IMR-90 (cell line): ENCODE measurements around the gene SLC18A2. TPM values are rescaled to one million over a fixed set of nuclear protein-coding genes. Genes with fewer than 3 reads are reported as not detected.

Source experiments
- ATAC-seq: fragments of 200-7000 bp; cut with Tn5 transposase; 2 replicates; pipeline ENCODE4 v1.9.1; 2020; ENCODE audit warnings: low read depth, mild to moderate bottlenecking, moderate library complexity
- BruUV-seq: library from RNA; stranded (reverse); fragments of 400-500 nt; replicated peaks from 2 replicates; lab custom pipeline; 2021; lab: Mats Ljungman, UMichigan
- CTCF ChIA-PET: fragments of 300-600 bp; formaldehyde crosslinking; extraction: SDS; loops from one replicate; lab custom pipeline; 2021; ENCODE audit warnings: antibody characterized with exemption; lab: Yijun Ruan, JAX
- POLR2A ChIA-PET: fragments of 300-600 bp; sonication (Branson Sonifier 250); formaldehyde crosslinking; loops from one replicate; lab custom pipeline; 2022; ENCODE audit warnings: antibody characterized with exemption; ENCODE audit not compliant: unreplicated experiment; lab: Charles Lee
- DNase-seq: peaks from one replicate; pipeline ENCODE4 v3.0.0; 2013
- H2AFZ ChIP-seq: replicated peaks from 2 replicates; pipeline ENCODE3; 2013; ENCODE audit warnings: low read length, mild to moderate bottlenecking; ENCODE audit not compliant: poor library complexity
- H2AK5ac ChIP-seq: 2 replicates; pipeline ENCODE4 v1.6.1; 2013; ENCODE audit warnings: low read depth, low read length, inconsistent platforms
- H2AK9ac ChIP-seq: replicated peaks from 2 replicates; pipeline ENCODE3; 2013; ENCODE audit warnings: mild to moderate bottlenecking, low read depth, low read length, moderate library complexity; ENCODE audit not compliant: poor library complexity
- H2BK120ac ChIP-seq: 2 replicates; pipeline ENCODE4 v1.6.1; 2013; ENCODE audit warnings: low read depth, low read length, inconsistent platforms
- H2BK15ac ChIP-seq: 3 replicates; pipeline ENCODE4 v1.6.1; 2013; ENCODE audit warnings: low read depth, low read length, inconsistent platforms
- H2BK20ac ChIP-seq: 2 replicates; pipeline ENCODE4 v1.6.1; 2013; ENCODE audit warnings: low read depth, mild to moderate bottlenecking, inconsistent platforms, low read length, moderate library complexity
- H2BK5ac ChIP-seq: 2 replicates; pipeline ENCODE4 v1.6.1; 2013; ENCODE audit warnings: mild to moderate bottlenecking, low read depth, low read length, inconsistent platforms; ENCODE audit not compliant: poor library complexity, severe bottlenecking
- H3K14ac ChIP-seq: replicated peaks from 2 replicates; pipeline ENCODE4 v1.6.1; 2013; ENCODE audit warnings: low read depth, low read length, inconsistent platforms
- H3K18ac ChIP-seq: 2 replicates; pipeline ENCODE4 v1.6.1; 2013; ENCODE audit warnings: low read depth, low read length, control low read depth
- H3K23ac ChIP-seq: 2 replicates; pipeline ENCODE4 v1.6.1; 2013; ENCODE audit warnings: low read depth, low read length, inconsistent platforms
- H3K27ac ChIP-seq: 2 replicates; pipeline ENCODE4 v1.5.1; 2013; ENCODE audit warnings: mild to moderate bottlenecking, control low read depth, low read length; ENCODE audit not compliant: insufficient read depth
- H3K27me3 ChIP-seq: 2 replicates; pipeline ENCODE4 v1.6.1; 2013; ENCODE audit warnings: low read length; ENCODE audit not compliant: control insufficient read depth, insufficient read depth
- H3K36me3 ChIP-seq: 2 replicates; pipeline ENCODE4 v1.6.1; 2013; ENCODE audit warnings: low read length, mixed read lengths; ENCODE audit not compliant: control insufficient read depth, insufficient read depth
- H3K4ac ChIP-seq: 2 replicates; pipeline ENCODE4 v1.6.1; 2013; ENCODE audit warnings: low read depth, low read length, inconsistent platforms
- H3K4me1 ChIP-seq: 2 replicates; pipeline ENCODE4 v1.6.1; 2013; ENCODE audit warnings: low read length, mixed read lengths; ENCODE audit not compliant: control insufficient read depth, insufficient read depth
- H3K4me2 ChIP-seq: 2 replicates; pipeline ENCODE4 v1.6.1; 2013; ENCODE audit warnings: low read depth, mild to moderate bottlenecking, control low read depth, low read length, moderate library complexity
- H3K4me3 ChIP-seq: 2 replicates; pipeline ENCODE4 v1.5.1; 2013; ENCODE audit warnings: low read depth, mild to moderate bottlenecking, control low read depth, low read length, moderate library complexity; ENCODE audit not compliant: insufficient read depth
- H3K56ac ChIP-seq: 2 replicates; pipeline ENCODE4 v1.6.1; 2013; ENCODE audit warnings: low read length, inconsistent platforms; ENCODE audit not compliant: insufficient read depth; ENCODE audit errors: extremely low read depth
- H3K79me1 ChIP-seq, 2 experiments: 2 replicates each; pipeline ENCODE4 v1.6.1; 2013; ENCODE audit warnings: low read length in 2 of 2, inconsistent platforms in 1 of 2, low read depth in 1 of 2
- H3K9ac ChIP-seq: 2 replicates; pipeline ENCODE4 v1.6.1; 2013; ENCODE audit warnings: low read depth, low read length, control low read depth
- H3K9me1 ChIP-seq: 2 replicates; pipeline ENCODE4 v1.6.1; 2013; ENCODE audit warnings: low read length, inconsistent platforms; ENCODE audit not compliant: insufficient read depth
- H3K9me3 ChIP-seq: 2 replicates; pipeline ENCODE4 v1.6.1; 2013; ENCODE audit warnings: low read length; ENCODE audit not compliant: control insufficient read depth, insufficient read depth
- H4K20me1 ChIP-seq: 2 replicates; pipeline ENCODE4 v1.6.1; 2013; ENCODE audit warnings: low read length, inconsistent platforms; ENCODE audit not compliant: insufficient read depth
- H4K5ac ChIP-seq: 2 replicates; pipeline ENCODE4 v1.6.1; 2013; ENCODE audit warnings: mild to moderate bottlenecking, low read depth, low read length, control low read depth
- H4K8ac ChIP-seq, 2 experiments: 2 replicates each; pipeline ENCODE4 v1.6.1; 2013; ENCODE audit warnings: low read depth in 2 of 2, low read length in 2 of 2, control low read depth in 1 of 2, inconsistent platforms in 1 of 2
- H4K91ac ChIP-seq: 2 replicates; pipeline ENCODE4 v1.6.1; 2013; ENCODE audit warnings: low read depth, low read length, inconsistent platforms; ENCODE audit not compliant: insufficient read depth
- BHLHE40 ChIP-seq: fragments of 150-350 bp; IDR thresholded peaks from 2 replicates; pipeline ENCODE4 v1.6.1; 2016; ENCODE audit warnings: mild to moderate bottlenecking, low read depth, low read length
- ELK1 ChIP-seq: fragments of 150-350 bp; IDR thresholded peaks from 2 replicates; pipeline ENCODE4 v1.6.1; 2016; ENCODE audit warnings: low read depth, mild to moderate bottlenecking, low read length, moderate library complexity, borderline replicate concordance
- FOS ChIP-seq: fragments of 150-350 bp; IDR thresholded peaks from 2 replicates; pipeline ENCODE4 v1.6.1; 2016; ENCODE audit warnings: low read depth, low read length
- MAFK ChIP-seq: IDR thresholded peaks from 2 replicates; pipeline ENCODE4 v1.6.1; 2012; ENCODE audit warnings: low read depth, low read length, improper control_type of control experiment
- MXI1 ChIP-seq: IDR thresholded peaks from 2 replicates; pipeline ENCODE4 v1.6.1; 2012; ENCODE audit warnings: low read depth, mild to moderate bottlenecking, low read length, moderate library complexity, borderline replicate concordance
- NFE2L2 ChIP-seq: fragments of 150-350 bp; IDR thresholded peaks from 2 replicates; pipeline ENCODE4 v1.6.1; 2016; ENCODE audit warnings: low read depth, mild to moderate bottlenecking, low read length
- RCOR1 ChIP-seq: IDR thresholded peaks from 2 replicates; pipeline ENCODE4 v1.6.1; 2012; ENCODE audit warnings: mild to moderate bottlenecking, low read length, improper control_type of control experiment; ENCODE audit not compliant: insufficient replicate concordance
- RFX5 ChIP-seq: IDR thresholded peaks from 2 replicates; pipeline ENCODE4 v1.8.0; 2012; ENCODE audit warnings: low read depth, mild to moderate bottlenecking, low read length, moderate library complexity
- SMC3 ChIP-seq: fragments of 150-350 bp; IDR thresholded peaks from 2 replicates; pipeline ENCODE4 v1.6.1; 2016; ENCODE audit warnings: low read depth, mild to moderate bottlenecking, antibody characterized with exemption, low read length, moderate library complexity
- WGBS, 2 experiments: methylation state at CpG; one replicate each; pipeline versions ENCODE4 v1.1.5 to v1.1.7; 2013; ENCODE audit warnings: missing lambda C conversion rate in 2 of 2; ENCODE audit not compliant: insufficient read length in 1 of 2; ENCODE audit errors: extremely low coverage in 2 of 2; 5-methylcytosine and 5-hydroxymethylcytosine counted together
- dilution Hi-C: fragments of 300-500 bp; cut with HindIII; formaldehyde crosslinking; loops from one replicate; pipeline ENCODE4 v1.14.3; 2018; ENCODE audit warnings: low sequenced_read_pairs; ENCODE audit not compliant: unreplicated experiment
- in situ Hi-C: fragments of 300-500 bp; cut with MboI; formaldehyde crosslinking; loops from 3 replicates; pipeline ENCODE4 v1.14.3; 2019; ENCODE audit warnings: low sequenced_read_pairs, inconsistent platforms, mixed read lengths
- intact Hi-C: fragments of 100-400 bp; cut with micrococcal nuclease; formaldehyde crosslinking; loops from 2 replicates; pipeline ENCODE4 v1.10.0; 2022
- polyA plus RNA-seq, 3 experiments: library from polyadenylated mRNA; depleted of rRNA; stranded (reverse); fragments of >200 nt; gene quantifications; 2 replicates each; pipeline ENCODE4 v1.2.3, GENCODE V29; 2012; ENCODE audit warnings: low replicate concordance in 1 of 3
- total RNA-seq: library from RNA; depleted of rRNA; stranded (reverse); fragments of >200 nt; gene quantifications from 2 replicates; pipeline ENCODE4 v1.2.3, GENCODE V29; 2012
- TF ChIP-seq, protein P1 (sequence below): fragments of 150-350 bp; IDR thresholded peaks from 2 replicates; pipeline ENCODE4 v1.6.1; 2017; ENCODE audit warnings: mild to moderate bottlenecking, antibody characterized with exemption, low read length, low read depth

Gene SLC18A2
- total and polyA plus RNA-seq, 2 of the 4 experiments (the other 2 are of a cell fraction) = not detected

DNA sequence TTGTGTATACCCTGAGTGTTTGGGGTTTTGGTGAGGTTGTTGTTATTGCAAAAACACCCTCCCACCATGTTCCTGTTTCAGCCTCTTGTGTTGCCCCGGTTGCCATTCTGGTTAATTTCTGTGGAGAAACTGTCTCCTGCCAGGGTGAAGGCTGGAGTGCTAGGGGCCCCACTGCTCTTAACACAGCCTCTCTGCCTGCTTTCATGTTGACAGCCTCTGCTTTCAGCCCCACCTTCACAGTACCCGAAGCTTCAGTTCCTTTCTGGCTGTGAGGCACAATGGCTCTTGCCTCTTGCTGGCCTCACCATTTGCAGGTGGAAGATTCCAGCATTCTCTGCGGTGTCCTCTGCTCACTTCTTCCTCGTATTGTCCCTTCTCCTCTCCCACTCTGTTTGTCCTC is 19.2 kb downstream of the SLC18A2 start:
- in situ Hi-C loops = no loop called here
- Histone ChIP-seq H2BK20ac (no peak overlapping the region), H3K56ac (no peak overlapping the region), H2BK120ac (no peak overlapping the region), H3K18ac (no peak overlapping the region), H3K9ac (no peak overlapping the region), H3K9me1 (no peaks in the 10 kb centered on the region), H2BK5ac (no peak overlapping the region), H3K27ac (no peak overlapping the region), H2BK15ac (no peak overlapping the region), H3K4me1 (no peaks in the 10 kb centered on the region), H3K4me3 (no peak overlapping the region), H3K23ac (no peak overlapping the region), H3K4ac (no peak overlapping the region), H2AK5ac (no peak overlapping the region), H4K20me1 (no peaks in the 10 kb centered on the region), H2AFZ (no peak overlapping the region), H3K9me3 (no peaks in the 10 kb centered on the region), H3K14ac (no peak overlapping the region), H3K27me3 (peaks cover 6% of the 10 kb centered on the region), H4K91ac (no peak overlapping the region), H4K8ac (no peak overlapping the region), H4K5ac (no peak overlapping the region), H3K4me2 (no peak overlapping the region), H2AK9ac (no peak overlapping the region), H3K36me3 (no peaks in the 10 kb centered on the region), H3K79me1 (no peaks in the 10 kb centered on the region)
- dilution Hi-C loops = no loop called here
- ATAC-seq = no peak
- BruUV-seq = no TSS peak
- WGBS, 2 experiments = 30% methylated on average over 2 of the region's 4 CpGs; no CpG with 5 or more reads in 1 of the 2 experiments
- intact Hi-C loops = no loop called here
- ChIA-PET POLR2A (no interaction called here), CTCF (no interaction called here)
- DNase-seq = no peak
- TF ChIP-seq NFE2L2 (no peak), BHLHE40 (no peak), RCOR1 (no peak), MXI1 (no peak), MAFK (no peak), RFX5 (no peak), SMC3 (no peak), FOS (no peak), ELK1 (no peak)
- TF ChIP-seq, protein P1, sequence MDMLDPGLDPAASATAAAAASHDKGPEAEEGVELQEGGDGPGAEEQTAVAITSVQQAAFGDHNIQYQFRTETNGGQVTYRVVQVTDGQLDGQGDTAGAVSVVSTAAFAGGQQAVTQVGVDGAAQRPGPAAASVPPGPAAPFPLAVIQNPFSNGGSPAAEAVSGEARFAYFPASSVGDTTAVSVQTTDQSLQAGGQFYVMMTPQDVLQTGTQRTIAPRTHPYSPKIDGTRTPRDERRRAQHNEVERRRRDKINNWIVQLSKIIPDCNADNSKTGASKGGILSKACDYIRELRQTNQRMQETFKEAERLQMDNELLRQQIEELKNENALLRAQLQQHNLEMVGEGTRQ = no peak
